Measurements from ENCODE around the gene LARGE1. TPM values are rescaled to one million over a fixed set of nuclear protein-coding genes. Genes with fewer than 3 reads are reported as not detected.

Gene LARGE1
- total and polyA plus RNA-seq, 2 experiments from 2014 or later = 1.5 to 12.8 TPM

DNA sequence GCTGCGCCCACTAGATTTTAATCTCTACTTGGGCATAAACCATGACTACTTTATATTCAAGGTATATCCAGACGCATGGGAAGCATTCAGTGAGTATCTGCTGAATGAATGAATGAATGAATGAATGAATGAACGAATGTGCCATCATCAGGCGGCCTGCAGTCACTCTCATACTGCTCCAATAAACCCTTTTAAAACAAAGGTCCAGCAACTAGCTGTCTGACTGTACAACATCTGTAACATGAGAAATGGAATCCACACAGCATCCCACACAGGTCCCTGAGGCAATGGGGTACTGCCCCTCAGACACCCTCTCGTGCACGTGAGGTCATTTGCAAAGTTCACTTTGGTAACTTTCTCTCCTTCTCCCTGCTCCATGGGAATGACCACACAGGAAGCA, 147.5 kb downstream of the LARGE1 start:
- TF ChIP-seq EZH2 (IDR thresholded peaks at IDR 0.05; ENCODE audit: insufficient read depth, poor library complexity, severe bottlenecking) (no peak), EZH2phosphoT487 (IDR thresholded peaks at IDR 0.05; ENCODE audit: insufficient read depth, low read depth) (no peak)
- H2AFZ ChIP-seq = no peak overlapping the region

GRCh38 chr22:33771136-33771535, 149.1 kb downstream of the LARGE1 start:
- Histone ChIP-seq H3K4me1 (ENCODE audit: insufficient read depth) (no peaks in the 10 kb centered on the region), H4K20me1 (ENCODE audit: insufficient read depth) (no peaks in the 10 kb centered on the region), H3K4me3 (no peak overlapping the region), H3K4me2 (ENCODE audit: unreplicated experiment) (no peak overlapping the region), H3F3A (ENCODE audit: insufficient read depth) (no peaks in the 10 kb centered on the region), H3K79me2 (ENCODE audit: insufficient read depth) (no peaks in the 10 kb centered on the region), H3K9ac (no peak overlapping the region), H3K36me3 (ENCODE audit: low read depth) (no peaks in the 10 kb centered on the region), H3K9me2 (ENCODE audit: insufficient read depth) (no peaks in the 10 kb centered on the region), H2AFZ (no peak overlapping the region), H3K9me3 (ENCODE audit: low read depth) (no peaks in the 10 kb centered on the region), H3K27ac (no peak overlapping the region), H3K27me3 (replicated peaks; ENCODE audit: insufficient read depth) (no peaks in the 10 kb centered on the region)
- in situ Hi-C loops (cut with MboI) = no loop called here
- 83 to 91% methylated on average over 4 of the region's 4 CpGs for WGBS, 2 experiments (ENCODE audit: low coverage in 1 of 2, low lambda C conversion rate in 2 of 2, missing lambda C conversion rate in 2 of 2)
- TF ChIP-seq EZH2 (IDR thresholded peaks at IDR 0.05; ENCODE audit: insufficient read depth, poor library complexity, severe bottlenecking) = no peak
- DNase-seq = no peak

More for the DNA sequence above, 147.5 kb downstream of the LARGE1 start:
- Histone ChIP-seq H3K9ac (no peak overlapping the region), H3K79me2 (ENCODE audit: insufficient read depth) (no peaks in the 10 kb centered on the region), H3K27me3 (replicated peaks; ENCODE audit: insufficient read depth) (no peaks in the 10 kb centered on the region), H3K9me3 (ENCODE audit: low read depth) (no peaks in the 10 kb centered on the region), H3K27ac (no peak overlapping the region), H3K4me3 (no peak overlapping the region), H3K9me2 (ENCODE audit: insufficient read depth) (no peaks in the 10 kb centered on the region), H4K20me1 (ENCODE audit: insufficient read depth) (no peaks in the 10 kb centered on the region), H3F3A (ENCODE audit: insufficient read depth) (0 out of 2 replicates have a peak, but pooled peaks cover 2% of the 10 kb centered on the region), H3K4me2 (ENCODE audit: unreplicated experiment) (no peak overlapping the region), H3K4me1 (ENCODE audit: insufficient read depth) (no peaks in the 10 kb centered on the region), H3K36me3 (ENCODE audit: low read depth) (no peaks in the 10 kb centered on the region)
- in situ Hi-C loops (cut with MboI) = no loop called here
- no peak for DNase-seq
- 94% methylated on average over 6 of the region's 6 CpGs for WGBS, 2 experiments (ENCODE audit: low coverage in 1 of 2, low lambda C conversion rate in 2 of 2, missing lambda C conversion rate in 2 of 2)

DNA sequence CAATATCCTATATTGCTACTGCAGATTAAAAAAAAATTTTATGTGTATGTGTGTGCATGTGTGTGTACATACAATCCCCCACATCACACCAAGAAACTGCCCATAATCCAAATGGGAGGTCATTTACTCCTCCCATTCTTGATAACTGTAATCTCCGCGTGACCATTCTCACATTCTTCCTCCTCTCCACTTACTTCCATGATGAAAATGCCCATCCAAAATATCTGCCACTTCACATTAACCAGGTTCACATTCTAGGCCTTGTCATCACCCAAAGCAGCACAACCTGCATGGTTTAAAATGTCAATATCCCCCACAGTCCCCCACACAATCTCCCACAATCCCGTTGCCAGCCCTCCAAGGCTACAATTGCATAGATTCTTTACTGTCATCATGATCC, 149.6 kb downstream of the LARGE1 start:
- no peak overlapping the region for H2AFZ ChIP-seq
- H3K4me2 ChIP-seq (ENCODE audit: unreplicated experiment) = no peak overlapping the region
- no peaks in the 10 kb centered on the region for H3K9me3 ChIP-seq (ENCODE audit: low read depth)
- TF ChIP-seq EZH2phosphoT487 (IDR thresholded peaks at IDR 0.05; ENCODE audit: insufficient read depth, low read depth) (no peak), EZH2 (IDR thresholded peaks at IDR 0.05; ENCODE audit: insufficient read depth, poor library complexity, severe bottlenecking) (no peak)
- H3K27me3 ChIP-seq (replicated peaks; ENCODE audit: insufficient read depth) = no peaks in the 10 kb centered on the region
- in situ Hi-C loops (cut with MboI) = no loop called here
- no peaks in the 10 kb centered on the region for H3K4me1 ChIP-seq (ENCODE audit: insufficient read depth)
- no peaks in the 10 kb centered on the region for H3K9me2 ChIP-seq (ENCODE audit: insufficient read depth)
- no peak for DNase-seq
- 94 to 98% methylated on average over 3 of the region's 3 CpGs for WGBS, 2 experiments (ENCODE audit: low coverage in 1 of 2, low lambda C conversion rate in 2 of 2, missing lambda C conversion rate in 2 of 2)
- H3K36me3 ChIP-seq (ENCODE audit: low read depth) = no peaks in the 10 kb centered on the region
- H3K9ac ChIP-seq = no peak overlapping the region
- H3K79me2 ChIP-seq (ENCODE audit: insufficient read depth) = no peaks in the 10 kb centered on the region
- no peak overlapping the region for H3K27ac ChIP-seq
- H3F3A ChIP-seq (ENCODE audit: insufficient read depth) = no peaks in the 10 kb centered on the region
- no peak overlapping the region for H3K4me3 ChIP-seq
- no peaks in the 10 kb centered on the region for H4K20me1 ChIP-seq (ENCODE audit: insufficient read depth)

GRCh38 chr22:33766091-33766490, 154.2 kb downstream of the LARGE1 start:
- Histone ChIP-seq H2AFZ (no peak overlapping the region), H3K27ac (no peak overlapping the region), H3K9me3 (ENCODE audit: low read depth) (no peaks in the 10 kb centered on the region), H3K36me3 (ENCODE audit: low read depth) (no peaks in the 10 kb centered on the region), H3K27me3 (replicated peaks; ENCODE audit: insufficient read depth) (no peaks in the 10 kb centered on the region), H4K20me1 (ENCODE audit: insufficient read depth) (no peaks in the 10 kb centered on the region), H3K4me2 (ENCODE audit: unreplicated experiment) (no peak overlapping the region), H3K4me3 (no peak overlapping the region), H3K4me1 (ENCODE audit: insufficient read depth) (no peaks in the 10 kb centered on the region), H3K9me2 (ENCODE audit: insufficient read depth) (no peaks in the 10 kb centered on the region), H3K79me2 (ENCODE audit: insufficient read depth) (peaks cover 4% of the 10 kb centered on the region; the same call in 1 of the 2 replicates), H3K9ac (no peak overlapping the region), H3F3A (ENCODE audit: insufficient read depth) (no peaks in the 10 kb centered on the region)
- in situ Hi-C loops (cut with MboI) = no loop called here
- no peak for TF ChIP-seq EZH2phosphoT487 (IDR thresholded peaks at IDR 0.05; ENCODE audit: insufficient read depth, low read depth)
- TF ChIP-seq EZH2 (IDR thresholded peaks at IDR 0.05; ENCODE audit: insufficient read depth, poor library complexity, severe bottlenecking) = no peak
- WGBS, 2 experiments (ENCODE audit: low coverage in 1 of 2, low lambda C conversion rate in 2 of 2, missing lambda C conversion rate in 2 of 2) = 94 to 97% methylated on average over 7 of the region's 7 CpGs
- DNase-seq = no peak

DNA sequence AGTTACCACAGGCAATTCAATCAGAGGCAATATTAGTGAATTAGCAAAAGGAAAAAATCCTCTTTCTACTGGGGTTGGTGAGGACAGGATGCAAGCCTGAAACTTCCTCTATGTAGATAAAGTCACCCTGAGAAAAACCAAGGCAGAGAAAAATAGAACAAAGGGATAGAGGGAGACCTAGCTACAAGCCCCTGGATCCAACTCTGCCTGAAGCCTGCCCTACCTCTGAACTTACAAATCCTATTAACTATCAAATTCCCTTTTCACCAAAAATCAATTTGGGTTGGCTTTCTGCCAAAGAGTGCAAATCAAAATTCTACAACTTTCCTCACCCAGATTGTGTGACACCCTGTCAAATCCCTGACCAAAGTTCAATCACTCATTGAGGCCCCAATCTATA, 161.3 kb downstream of the LARGE1 start:
- in situ Hi-C loops (cut with MboI) = no loop called here
- no peaks in the 10 kb centered on the region for H3K9me3 ChIP-seq (ENCODE audit: low read depth)
- H3K9ac ChIP-seq = no peak overlapping the region
- DNase-seq = no peak
- H3K27me3 ChIP-seq (replicated peaks; ENCODE audit: insufficient read depth) = no peaks in the 10 kb centered on the region
- TF ChIP-seq EZH2 (IDR thresholded peaks at IDR 0.05; ENCODE audit: insufficient read depth, poor library complexity, severe bottlenecking) (no peak), EZH2phosphoT487 (IDR thresholded peaks at IDR 0.05; ENCODE audit: insufficient read depth, low read depth) (no peak)
- no peaks in the 10 kb centered on the region for H3F3A ChIP-seq (ENCODE audit: insufficient read depth)
- H3K9me2 ChIP-seq (ENCODE audit: insufficient read depth) = no peaks in the 10 kb centered on the region
- H3K4me2 ChIP-seq (ENCODE audit: unreplicated experiment) = no peak overlapping the region
- H3K79me2 ChIP-seq (ENCODE audit: insufficient read depth) = no peaks in the 10 kb centered on the region; the same call in 1 of the 2 replicates
- no peaks in the 10 kb centered on the region for H3K36me3 ChIP-seq (ENCODE audit: low read depth)
- H2AFZ ChIP-seq = no peak overlapping the region
- H3K27ac ChIP-seq = no peak overlapping the region
- H4K20me1 ChIP-seq (ENCODE audit: insufficient read depth) = no peaks in the 10 kb centered on the region
- H3K4me3 ChIP-seq = no peak overlapping the region
- no peaks in the 10 kb centered on the region for H3K4me1 ChIP-seq (ENCODE audit: insufficient read depth)

Data from GM23248 (cell line).